Fibroblast of skin of right quadriceps (primary cell): ENCODE results near the gene CEP350.

Experiments used
- DNase-seq: peaks from one replicate; pipeline ENCODE4 v3.0.0-alpha.2; 2013

CEP350 gene

GRCh38 chr1:180160357-180160756 lies 205.7 kb downstream of the CEP350 start:
- no peak for DNase-seq

GRCh38 chr1:180163041-180163440 lies 208.4 kb downstream of the CEP350 start:
- no peak for DNase-seq
